BLaER1 (cell line): ENCODE measurements around the gene BACH2.

Source experiments
- H3K27ac ChIP-seq: shearing (Covaris generic); formaldehyde crosslinking; 2 replicates; pipeline ENCODE4 v1.8.1; 2022
- H3K27me3 ChIP-seq: shearing (Covaris generic); formaldehyde crosslinking; 2 replicates; pipeline ENCODE4 v1.8.1; 2022
- H3K36me3 ChIP-seq: shearing (Covaris generic); formaldehyde crosslinking; 2 replicates; pipeline ENCODE4 v1.8.1; 2022
- H3K4me1 ChIP-seq: shearing (Covaris generic); formaldehyde crosslinking; 2 replicates; pipeline ENCODE4 v1.8.1; 2022
- H3K4me2 ChIP-seq: shearing (Covaris generic); formaldehyde crosslinking; 2 replicates; pipeline ENCODE4 v1.8.1; 2022
- H3K4me3 ChIP-seq: shearing (Covaris generic); formaldehyde crosslinking; 2 replicates; pipeline ENCODE4 v1.8.1; 2022
- H3K9ac ChIP-seq: shearing (Covaris generic); formaldehyde crosslinking; 2 replicates; pipeline ENCODE4 v1.8.1; 2022
- H3K9me3 ChIP-seq: shearing (Covaris generic); formaldehyde crosslinking; 2 replicates; pipeline ENCODE4 v1.8.1; 2022
- H4K20me1 ChIP-seq: shearing (Covaris generic); formaldehyde crosslinking; 2 replicates; pipeline ENCODE4 v1.8.1; 2022
- Cebpa-rat ChIP-seq: shearing (Covaris generic); IDR thresholded peaks from 2 replicates; pipeline ENCODE4 v1.8.1; 2022

The BACH2 gene

GRCh38 chr6:90003069-90003795 is 293.4 kb downstream of the BACH2 start:
- Histone ChIP-seq H3K4me3 (no peak overlapping the region), H3K9ac (no peak overlapping the region), H4K20me1 (peaks cover 73% of the 10 kb centered on the region; the same call in 1 of the 2 replicates), H3K36me3 (peaks cover 84% of the 10 kb centered on the region), H3K27ac (no peak overlapping the region), H3K4me2 (no peak overlapping the region), H3K9me3 (no peaks in the 10 kb centered on the region), H3K27me3 (no peaks in the 10 kb centered on the region), H3K4me1 (no peaks in the 10 kb centered on the region)
- TF ChIP-seq Cebpa-rat, result no peak

GRCh38 chr6:90000864-90001731 is 295.5 kb downstream of the BACH2 start:
- no peak overlapping the region for H3K27ac ChIP-seq
- TF ChIP-seq Cebpa-rat, result no peak
- H3K9me3 ChIP-seq, result no peaks in the 10 kb centered on the region
- H3K4me3 ChIP-seq, result no peak overlapping the region
- peaks cover 82% of the 10 kb centered on the region; the same call in 1 of the 2 replicates for H4K20me1 ChIP-seq
- H3K9ac ChIP-seq, result no peak overlapping the region
- no peaks in the 10 kb centered on the region for H3K27me3 ChIP-seq
- peaks cover 78% of the 10 kb centered on the region for H3K36me3 ChIP-seq
- no peak overlapping the region for H3K4me2 ChIP-seq
- H3K4me1 ChIP-seq, result no peaks in the 10 kb centered on the region; the same call in 1 of the 2 replicates

- no peak for TF ChIP-seq Cebpa-rat
- Histone ChIP-seq H3K9me3 (no peaks in the 10 kb centered on the region), H3K27ac (no peak overlapping the region), H4K20me1 (peaks cover 84% of the 10 kb centered on the region; the same call in 1 of the 2 replicates), H3K4me1 (no peaks in the 10 kb centered on the region; the same call in 1 of the 2 replicates), H3K4me2 (no peak overlapping the region), H3K4me3 (no peak overlapping the region), H3K9ac (no peak overlapping the region), H3K27me3 (no peaks in the 10 kb centered on the region), H3K36me3 (peaks cover 78% of the 10 kb centered on the region)
Observed at GRCh38 chr6:89999945-90000825, 296.5 kb downstream of the BACH2 start.

- no peak overlapping the region for H3K27ac ChIP-seq
- H3K9me3 ChIP-seq, result no peaks in the 10 kb centered on the region
- H3K27me3 ChIP-seq, result no peaks in the 10 kb centered on the region
- no peak overlapping the region for H3K9ac ChIP-seq
- H3K4me3 ChIP-seq, result no peak overlapping the region
- peaks cover 83% of the 10 kb centered on the region; the same call in 1 of the 2 replicates for H4K20me1 ChIP-seq
- no peak overlapping the region for H3K4me2 ChIP-seq
- H3K36me3 ChIP-seq, result peaks cover 67% of the 10 kb centered on the region
- TF ChIP-seq Cebpa-rat, result no peak
- H3K4me1 ChIP-seq, result no peaks in the 10 kb centered on the region; the same call in 1 of the 2 replicates
Observed at GRCh38 chr6:89999154-89999553, 297.5 kb downstream of the BACH2 start.

GRCh38 chr6:89997456-89998445 is 298.9 kb downstream of the BACH2 start:
- H3K9ac ChIP-seq, result no peak overlapping the region
- no peak overlapping the region for H3K27ac ChIP-seq
- H3K36me3 ChIP-seq, result peaks cover 53% of the 10 kb centered on the region
- H3K4me2 ChIP-seq, result no peak overlapping the region
- TF ChIP-seq Cebpa-rat, result no peak
- H3K4me3 ChIP-seq, result no peak overlapping the region
- H3K9me3 ChIP-seq, result no peaks in the 10 kb centered on the region
- no peaks in the 10 kb centered on the region; the same call in 1 of the 2 replicates for H3K4me1 ChIP-seq
- no peaks in the 10 kb centered on the region for H3K27me3 ChIP-seq
- H4K20me1 ChIP-seq, result peaks cover 81% of the 10 kb centered on the region; the same call in 1 of the 2 replicates

GRCh38 chr6:89993411-89993810 is 303.2 kb downstream of the BACH2 start:
- peaks cover 31% of the 10 kb centered on the region; the same call in 1 of the 2 replicates for H3K36me3 ChIP-seq
- no peak for TF ChIP-seq Cebpa-rat

GRCh38 chr6:89992818-89993217 is 303.8 kb downstream of the BACH2 start:
- Histone ChIP-seq H3K4me2 (no peak overlapping the region), H3K4me1 (no peaks in the 10 kb centered on the region; the same call in 1 of the 2 replicates), H3K4me3 (no peak overlapping the region), H3K27me3 (no peaks in the 10 kb centered on the region), H3K9me3 (no peaks in the 10 kb centered on the region), H4K20me1 (peaks cover 81% of the 10 kb centered on the region), H3K9ac (no peak overlapping the region), H3K36me3 (peaks cover 31% of the 10 kb centered on the region; the same call in 1 of the 2 replicates), H3K27ac (no peak overlapping the region)
- no peak for TF ChIP-seq Cebpa-rat

More at GRCh38 chr6:89993411-89993810, 303.2 kb downstream of the BACH2 start:
- Histone ChIP-seq H3K4me1 (no peaks in the 10 kb centered on the region; the same call in 1 of the 2 replicates), H3K9ac (no peak overlapping the region), H4K20me1 (peaks cover 81% of the 10 kb centered on the region; the same call in 1 of the 2 replicates), H3K27ac (no peak overlapping the region), H3K27me3 (no peaks in the 10 kb centered on the region), H3K4me3 (no peak overlapping the region), H3K4me2 (no peak overlapping the region), H3K9me3 (no peaks in the 10 kb centered on the region)

GRCh38 chr6:89989742-89990141 is 306.9 kb downstream of the BACH2 start:
- Histone ChIP-seq H3K9me3 (no peaks in the 10 kb centered on the region), H3K36me3 (0 out of 2 replicates have a peak, but pooled peaks cover 7% of the 10 kb centered on the region), H3K4me2 (no peak overlapping the region), H4K20me1 (peaks cover 89% of the 10 kb centered on the region), H3K9ac (no peak overlapping the region), H3K4me3 (no peak overlapping the region), H3K4me1 (peaks cover 30% of the 10 kb centered on the region), H3K27ac (no peak overlapping the region), H3K27me3 (no peaks in the 10 kb centered on the region)
- no peak for TF ChIP-seq Cebpa-rat
